ENCODE data around the gene CERK. TPM values are rescaled to one million over a fixed set of nuclear protein-coding genes. Genes with fewer than 3 reads are reported as not detected.

Gene CERK
- total and polyA plus RNA-seq, 9 of the 15 experiments (the other 6 are each of a cell fraction or from before 2014, with no cell fraction given): 1.1 to 14.9 (median 8.7) TPM

- TF ChIP-seq ZBTB7A (IDR thresholded peaks at IDR 0.05; ENCODE audit: borderline replicate concordance, control insufficient read depth, low read depth, low read length) (no peak), STAT5B (CRISPR knock-in tag; IDR thresholded peaks at IDR 0.05) (no peak), CBX8 (IDR thresholded peaks at IDR 0.05; ENCODE audit: borderline replicate concordance, extremely low read depth, low read depth, low read length, poor library complexity, severe bottlenecking) (no peak), SMAD2 (IDR thresholded peaks at IDR 0.05; ENCODE audit: low read depth, low read length) (no peak), SREBF1 (IDR thresholded peaks at IDR 0.05; ENCODE audit: borderline replicate concordance, low read depth, low read length) (no peak), CBFB (CRISPR knock-in tag; IDR thresholded peaks at IDR 0.05) (no peak), HDAC3 (IDR thresholded peaks at IDR 0.05; ENCODE audit: borderline replicate concordance, partially characterized antibody) (peak; percentile 48), ZNF507 (tag; conservative IDR thresholded peaks at IDR 0.05) (no peak), SRSF1 (IDR thresholded peaks at IDR 0.05; ENCODE audit: low read depth, low read length) (no peak), ZFPM2 (CRISPR knock-in tag; IDR thresholded peaks at IDR 0.05) (no peak), NCOA1 (IDR thresholded peaks at IDR 0.05; ENCODE audit: low read depth) (peak; percentile 48; the same call in 1 of the 2 replicates), ERF (CRISPR knock-in tag; IDR thresholded peaks at IDR 0.05) (0 out of 2 replicates have a peak, but pooled peaks have one; percentile 26), TFAM (CRISPR knock-in tag; conservative IDR thresholded peaks at IDR 0.05) (no peak), DIDO1 (tag; IDR thresholded peaks at IDR 0.05; ENCODE audit: low read depth) (no peak)
- TF ChIP-seq, protein P1, sequence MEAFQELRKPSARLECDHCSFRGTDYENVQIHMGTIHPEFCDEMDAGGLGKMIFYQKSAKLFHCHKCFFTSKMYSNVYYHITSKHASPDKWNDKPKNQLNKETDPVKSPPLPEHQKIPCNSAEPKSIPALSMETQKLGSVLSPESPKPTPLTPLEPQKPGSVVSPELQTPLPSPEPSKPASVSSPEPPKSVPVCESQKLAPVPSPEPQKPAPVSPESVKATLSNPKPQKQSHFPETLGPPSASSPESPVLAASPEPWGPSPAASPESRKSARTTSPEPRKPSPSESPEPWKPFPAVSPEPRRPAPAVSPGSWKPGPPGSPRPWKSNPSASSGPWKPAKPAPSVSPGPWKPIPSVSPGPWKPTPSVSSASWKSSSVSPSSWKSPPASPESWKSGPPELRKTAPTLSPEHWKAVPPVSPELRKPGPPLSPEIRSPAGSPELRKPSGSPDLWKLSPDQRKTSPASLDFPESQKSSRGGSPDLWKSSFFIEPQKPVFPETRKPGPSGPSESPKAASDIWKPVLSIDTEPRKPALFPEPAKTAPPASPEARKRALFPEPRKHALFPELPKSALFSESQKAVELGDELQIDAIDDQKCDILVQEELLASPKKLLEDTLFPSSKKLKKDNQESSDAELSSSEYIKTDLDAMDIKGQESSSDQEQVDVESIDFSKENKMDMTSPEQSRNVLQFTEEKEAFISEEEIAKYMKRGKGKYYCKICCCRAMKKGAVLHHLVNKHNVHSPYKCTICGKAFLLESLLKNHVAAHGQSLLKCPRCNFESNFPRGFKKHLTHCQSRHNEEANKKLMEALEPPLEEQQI (IDR thresholded peaks at IDR 0.05): no peak
- TF ChIP-seq, protein P2, sequence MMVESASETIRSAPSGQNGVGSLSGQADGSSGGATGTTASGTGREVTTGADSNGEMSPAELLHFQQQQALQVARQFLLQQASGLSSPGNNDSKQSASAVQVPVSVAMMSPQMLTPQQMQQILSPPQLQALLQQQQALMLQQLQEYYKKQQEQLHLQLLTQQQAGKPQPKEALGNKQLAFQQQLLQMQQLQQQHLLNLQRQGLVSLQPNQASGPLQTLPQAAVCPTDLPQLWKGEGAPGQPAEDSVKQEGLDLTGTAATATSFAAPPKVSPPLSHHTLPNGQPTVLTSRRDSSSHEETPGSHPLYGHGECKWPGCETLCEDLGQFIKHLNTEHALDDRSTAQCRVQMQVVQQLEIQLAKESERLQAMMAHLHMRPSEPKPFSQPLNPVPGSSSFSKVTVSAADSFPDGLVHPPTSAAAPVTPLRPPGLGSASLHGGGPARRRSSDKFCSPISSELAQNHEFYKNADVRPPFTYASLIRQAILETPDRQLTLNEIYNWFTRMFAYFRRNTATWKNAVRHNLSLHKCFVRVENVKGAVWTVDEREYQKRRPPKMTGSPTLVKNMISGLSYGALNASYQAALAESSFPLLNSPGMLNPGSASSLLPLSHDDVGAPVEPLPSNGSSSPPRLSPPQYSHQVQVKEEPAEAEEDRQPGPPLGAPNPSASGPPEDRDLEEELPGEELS (CRISPR knock-in tag; IDR thresholded peaks at IDR 0.05; ENCODE audit: borderline replicate concordance): no peak
- TF ChIP-seq, protein P3, sequence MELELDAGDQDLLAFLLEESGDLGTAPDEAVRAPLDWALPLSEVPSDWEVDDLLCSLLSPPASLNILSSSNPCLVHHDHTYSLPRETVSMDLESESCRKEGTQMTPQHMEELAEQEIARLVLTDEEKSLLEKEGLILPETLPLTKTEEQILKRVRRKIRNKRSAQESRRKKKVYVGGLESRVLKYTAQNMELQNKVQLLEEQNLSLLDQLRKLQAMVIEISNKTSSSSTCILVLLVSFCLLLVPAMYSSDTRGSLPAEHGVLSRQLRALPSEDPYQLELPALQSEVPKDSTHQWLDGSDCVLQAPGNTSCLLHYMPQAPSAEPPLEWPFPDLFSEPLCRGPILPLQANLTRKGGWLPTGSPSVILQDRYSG (tag; conservative IDR thresholded peaks at IDR 0.05; ENCODE audit: low read depth): peak; percentile 46; the same call in 1 of the 2 replicates
- TF ChIP-seq, protein P4, sequence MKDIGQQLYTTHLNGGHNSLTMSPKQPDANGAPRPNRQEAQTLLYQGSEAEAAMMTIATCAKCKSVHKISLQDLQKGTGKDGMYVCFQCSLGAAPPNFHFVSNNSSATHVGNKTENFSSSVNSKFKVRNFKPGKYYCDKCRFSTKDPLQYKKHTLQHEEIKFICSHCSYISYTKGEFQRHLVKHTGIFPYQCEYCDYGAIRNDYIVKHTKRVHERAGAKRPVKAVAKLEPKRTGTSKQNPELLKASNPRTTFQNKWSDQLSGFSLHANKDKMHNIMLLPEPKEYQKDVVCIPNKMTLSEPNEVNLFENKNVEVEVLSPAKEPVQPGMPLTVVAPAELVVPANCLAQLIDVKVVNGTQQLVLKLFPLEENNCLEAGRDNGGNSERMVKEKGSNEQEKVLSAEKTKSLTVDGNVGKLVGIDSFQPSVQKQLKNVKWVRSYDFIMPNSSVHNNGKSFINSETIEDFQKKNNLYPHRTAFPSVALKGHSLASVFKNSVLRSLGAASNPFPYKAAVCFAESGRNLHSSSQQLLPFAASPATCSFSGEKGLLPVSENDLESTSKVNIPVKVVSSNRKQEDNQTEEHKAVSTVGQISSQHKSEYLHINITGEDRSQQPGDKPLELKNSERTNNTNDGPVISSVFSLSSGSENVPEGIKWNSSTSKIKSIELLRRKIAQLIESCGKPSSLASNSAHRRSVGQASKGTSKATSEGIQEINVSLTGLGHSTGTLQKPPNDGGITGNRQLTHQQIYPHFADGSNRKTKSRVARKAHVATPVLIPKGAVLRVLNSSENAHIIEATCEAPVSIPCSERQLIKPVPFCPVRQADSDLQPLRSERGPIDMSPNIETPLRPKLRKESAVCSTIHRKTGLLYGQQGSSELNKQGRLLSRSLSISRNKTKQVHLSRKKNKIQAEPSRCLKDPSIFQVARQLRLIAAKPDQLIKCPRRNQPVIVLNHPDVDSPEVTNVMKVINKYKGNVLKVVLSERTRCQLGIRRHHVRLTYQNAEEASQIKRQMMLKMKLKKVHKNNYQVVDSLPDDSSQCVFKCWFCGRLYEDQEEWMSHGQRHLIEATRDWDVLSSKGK (CRISPR knock-in tag; IDR thresholded peaks at IDR 0.05): no peak
Observed at GRCh38 chr22:46754110-46754799, 16.2 kb upstream of the CERK start (continued).
